OCI-M2 (cell line): ENCODE data around the gene IQGAP2.
"Not testable (repeated sequence)": the region's sequence is repeated elsewhere in the genome, so short reads cannot be mapped to it uniquely, and the experiment has no call there.

Experiments
- DNase-seq: peaks from one replicate; lab custom pipeline; 2025; ENCODE audit not compliant: unreplicated experiment; lab: John Stamatoyannopoulos, UW

Gene IQGAP2

GRCh38 chr5:76532052-76532451 is 129.0 kb downstream of the IQGAP2 start:
- no peak for DNase-seq

- no peak for DNase-seq
Observed at GRCh38 chr5:76532973-76533372, 129.9 kb downstream of the IQGAP2 start.

- DNase-seq = no peak
Observed at GRCh38 chr5:76535577-76535976, 132.5 kb downstream of the IQGAP2 start.

GRCh38 chr5:76537073-76537543 is 134.0 kb downstream of the IQGAP2 start:
- DNase-seq = no peak

GRCh38 chr5:76542241-76542640 is 139.2 kb downstream of the IQGAP2 start:
- DNase-seq = no peak

- no peak for DNase-seq
Observed at GRCh38 chr5:76542887-76543690, 140.0 kb downstream of the IQGAP2 start.

- DNase-seq = no peak
Observed at GRCh38 chr5:76544268-76544926, 141.3 kb downstream of the IQGAP2 start.

GRCh38 chr5:76545184-76545583 is 142.1 kb downstream of the IQGAP2 start:
- DNase-seq = no peak

- no peak for DNase-seq
Observed at GRCh38 chr5:76546497-76547102, 143.5 kb downstream of the IQGAP2 start.

GRCh38 chr5:76547242-76547890 is 144.3 kb downstream of the IQGAP2 start:
- no peak for DNase-seq

GRCh38 chr5:76547891-76548524 is 144.9 kb downstream of the IQGAP2 start:
- DNase-seq = no peak

- DNase-seq = no peak
Observed at GRCh38 chr5:76548525-76549229, 145.6 kb downstream of the IQGAP2 start.

- DNase-seq = not testable (repeated sequence)
Observed at GRCh38 chr5:76550881-76551280, 147.8 kb downstream of the IQGAP2 start.

- no peak for DNase-seq
Observed at GRCh38 chr5:76552546-76552945, 149.5 kb downstream of the IQGAP2 start.

- no peak for DNase-seq
Observed at GRCh38 chr5:76553251-76553650, 150.2 kb downstream of the IQGAP2 start.

- DNase-seq = no peak
Observed at GRCh38 chr5:76555114-76555513, 152.0 kb downstream of the IQGAP2 start.

GRCh38 chr5:76555717-76556116 is 152.6 kb downstream of the IQGAP2 start:
- no peak for DNase-seq

GRCh38 chr5:76556511-76557221 is 153.6 kb downstream of the IQGAP2 start:
- no peak for DNase-seq

GRCh38 chr5:76560952-76561891 is 158.1 kb downstream of the IQGAP2 start:
- no peak for DNase-seq
